HEK293T (cell line): ENCODE data around the gene ZNF442.
"Not testable (repeated sequence)": the region's sequence is repeated elsewhere in the genome, so short reads cannot be mapped to it uniquely, and the experiment has no call there.

ENCODE experiments used
- CTCF ChIA-PET: fragments of 350-600 bp; formaldehyde crosslinking; extraction: SDS; loops from one replicate; lab custom pipeline; 2021; ENCODE audit warnings: antibody characterized with exemption, inconsistent platforms; lab: Yijun Ruan, JAX
- POLR2A ChIA-PET: fragments of 350-600 bp; formaldehyde crosslinking; extraction: SDS; loops from one replicate; lab custom pipeline; 2020; ENCODE audit warnings: antibody characterized with exemption, inconsistent platforms; lab: Yijun Ruan, JAX
- DNase-seq: peaks from one replicate; pipeline ENCODE4 v3.0.0; 2012; ENCODE audit warnings: mixed read lengths; ENCODE audit errors: extremely low spot score
- ARNT ChIP-seq: fragments of 450-650 bp; IDR thresholded peaks from 2 replicates; pipeline ENCODE4 v1.6.1; 2017; ENCODE audit warnings: mild to moderate bottlenecking
- BHLHE40 ChIP-seq: fragments of 450-650 bp; IDR thresholded peaks from 2 replicates; pipeline ENCODE4 v1.6.1; 2016; ENCODE audit warnings: mild to moderate bottlenecking, moderate library complexity, borderline replicate concordance
- CTBP1 ChIP-seq: fragments of 450-650 bp; IDR thresholded peaks from 2 replicates; pipeline ENCODE4 v1.6.1; 2016; ENCODE audit warnings: borderline replicate concordance
- ELF4 ChIP-seq: fragments of 450-650 bp; IDR thresholded peaks from 2 replicates; pipeline ENCODE4 v1.6.1; 2017; ENCODE audit warnings: antibody characterized with exemption
- FOXA1 ChIP-seq: fragments of 450-650 bp; IDR thresholded peaks from 2 replicates; pipeline ENCODE4 v1.6.1; 2016; ENCODE audit warnings: mild to moderate bottlenecking
- FOXK2 ChIP-seq: fragments of 450-650 bp; IDR thresholded peaks from 2 replicates; pipeline ENCODE4 v1.6.1; 2016; ENCODE audit warnings: mild to moderate bottlenecking
- FOXM1 ChIP-seq: fragments of 450-650 bp; IDR thresholded peaks from 2 replicates; pipeline ENCODE4 v1.6.1; 2017; ENCODE audit warnings: mild to moderate bottlenecking, borderline replicate concordance
- HDGF ChIP-seq: fragments of 450-650 bp; IDR thresholded peaks from 2 replicates; pipeline ENCODE4 v1.6.1; 2017; ENCODE audit warnings: antibody characterized with exemption, borderline replicate concordance
- L3MBTL2 ChIP-seq: fragments of 450-650 bp; conservative IDR thresholded peaks from 2 replicates; pipeline ENCODE4 v1.6.1; 2016; ENCODE audit warnings: mild to moderate bottlenecking
- LEF1 ChIP-seq: fragments of 450-650 bp; IDR thresholded peaks from 2 replicates; pipeline ENCODE4 v1.6.1; 2017; ENCODE audit warnings: mild to moderate bottlenecking, borderline replicate concordance
- NFRKB ChIP-seq: fragments of 450-650 bp; IDR thresholded peaks from 2 replicates; pipeline ENCODE4 v1.6.1; 2016; ENCODE audit warnings: mild to moderate bottlenecking, moderate library complexity
- PKNOX1 ChIP-seq: fragments of 450-650 bp; IDR thresholded peaks from 2 replicates; pipeline ENCODE4 v1.6.1; 2016
- SP1 ChIP-seq: fragments of 450-650 bp; IDR thresholded peaks from 2 replicates; pipeline ENCODE4 v1.6.1; 2017
- SUZ12 ChIP-seq: fragments of 450-650 bp; IDR thresholded peaks from 2 replicates; pipeline ENCODE4 v1.6.1; 2016; ENCODE audit warnings: mild to moderate bottlenecking
- TARDBP ChIP-seq: fragments of 450-650 bp; IDR thresholded peaks from 2 replicates; pipeline ENCODE4 v1.6.1; 2016
- ZNF384 ChIP-seq: fragments of 450-650 bp; IDR thresholded peaks from 2 replicates; pipeline ENCODE4 v1.6.1; 2016

Gene ZNF442

GRCh38 chr19:12379732-12380443 is 14.4 kb upstream of the ZNF442 start:
- ChIA-PET CTCF (no interaction called here), POLR2A (no interaction called here)
- TF ChIP-seq TARDBP = no peak
- no peak for TF ChIP-seq FOXA1
- TF ChIP-seq L3MBTL2 = no peak
- no peak for DNase-seq

GRCh38 chr19:12374026-12374425 is 8.5 kb upstream of the ZNF442 start:
- TF ChIP-seq BHLHE40 (no peak), FOXK2 (no peak), HDGF (no peak), PKNOX1 (no peak), NFRKB (no peak)
- no peak for DNase-seq
- CTCF ChIA-PET = no interaction called here
- POLR2A ChIA-PET = no interaction called here

GRCh38 chr19:12364391-12365235 is 870 bp downstream of the ZNF442 start:
- DNase-seq = peak; percentile 10
- POLR2A ChIA-PET = interaction anchor here (0.8 to 1.5 kb wide), 4 partner anchors 31 to 119 kb away, joined by 3 to 8 read pairs (median 3); partner anchors contain the start of gene ZNF563
- CTCF ChIA-PET = no interaction called here
- TF ChIP-seq SUZ12 (no peak), NFRKB (no peak), FOXA1 (no peak), LEF1 (no peak), CTBP1 (no peak), HDGF (no peak), SP1 (no peak), TARDBP (no peak), FOXM1 (no peak), ELF4 (no peak), ZNF384 (no peak), PKNOX1 (no peak), ARNT (no peak), L3MBTL2 (no peak), BHLHE40 (no peak), FOXK2 (no peak)

- CTCF ChIA-PET, POLR2A ChIA-PET, DNase-seq: not testable (repeated sequence)
These were observed 3.2 kb downstream of the ZNF442 start for GRCh38 chr19:12362236-12362635.

GRCh38 chr19:12353375-12353774 is 12.1 kb downstream of the ZNF442 start:
- CTCF ChIA-PET = no interaction called here
- POLR2A ChIA-PET = no interaction called here
- TF ChIP-seq HDGF (no peak), FOXK2 (no peak), FOXA1 (no peak), ZNF384 (no peak), CTBP1 (no peak), BHLHE40 (no peak), ARNT (no peak)
- DNase-seq = no peak

- TF ChIP-seq FOXA1 (no peak), ZNF384 (no peak), NFRKB (no peak)
- CTCF ChIA-PET = no interaction called here
- DNase-seq = no peak
- POLR2A ChIA-PET = no interaction called here
These were observed 14.6 kb downstream of the ZNF442 start for GRCh38 chr19:12350890-12351197.

GRCh38 chr19:12350185-12350889 is 15.1 kb downstream of the ZNF442 start:
- TF ChIP-seq PKNOX1 (no peak), HDGF (no peak), ELF4 (no peak)
- ChIA-PET CTCF (no interaction called here), POLR2A (no interaction called here)
- no peak for DNase-seq
